HEK293T (cell line): ENCODE measurements around the gene MX2.
"Not testable (repeated sequence)": the region's sequence is repeated elsewhere in the genome, so short reads cannot be mapped to it uniquely, and the experiment has no call there.

Experiments
- CTCF ChIA-PET: fragments of 350-600 bp; formaldehyde crosslinking; extraction: SDS; loops from one replicate; lab custom pipeline; 2021; ENCODE audit warnings: antibody characterized with exemption, inconsistent platforms; lab: Yijun Ruan, JAX
- POLR2A ChIA-PET: fragments of 350-600 bp; formaldehyde crosslinking; extraction: SDS; loops from one replicate; lab custom pipeline; 2020; ENCODE audit warnings: antibody characterized with exemption, inconsistent platforms; lab: Yijun Ruan, JAX
- DNase-seq: peaks from one replicate; pipeline ENCODE4 v3.0.0; 2012; ENCODE audit warnings: mixed read lengths; ENCODE audit errors: extremely low spot score
- ARNT ChIP-seq: fragments of 450-650 bp; IDR thresholded peaks from 2 replicates; pipeline ENCODE4 v1.6.1; 2017; ENCODE audit warnings: mild to moderate bottlenecking
- BHLHE40 ChIP-seq: fragments of 450-650 bp; IDR thresholded peaks from 2 replicates; pipeline ENCODE4 v1.6.1; 2016; ENCODE audit warnings: mild to moderate bottlenecking, moderate library complexity, borderline replicate concordance
- CTBP1 ChIP-seq: fragments of 450-650 bp; IDR thresholded peaks from 2 replicates; pipeline ENCODE4 v1.6.1; 2016; ENCODE audit warnings: borderline replicate concordance
- ELF4 ChIP-seq: fragments of 450-650 bp; IDR thresholded peaks from 2 replicates; pipeline ENCODE4 v1.6.1; 2017; ENCODE audit warnings: antibody characterized with exemption
- FOXA1 ChIP-seq: fragments of 450-650 bp; IDR thresholded peaks from 2 replicates; pipeline ENCODE4 v1.6.1; 2016; ENCODE audit warnings: mild to moderate bottlenecking
- FOXK2 ChIP-seq: fragments of 450-650 bp; IDR thresholded peaks from 2 replicates; pipeline ENCODE4 v1.6.1; 2016; ENCODE audit warnings: mild to moderate bottlenecking
- FOXM1 ChIP-seq: fragments of 450-650 bp; IDR thresholded peaks from 2 replicates; pipeline ENCODE4 v1.6.1; 2017; ENCODE audit warnings: mild to moderate bottlenecking, borderline replicate concordance
- HDGF ChIP-seq: fragments of 450-650 bp; IDR thresholded peaks from 2 replicates; pipeline ENCODE4 v1.6.1; 2017; ENCODE audit warnings: antibody characterized with exemption, borderline replicate concordance
- L3MBTL2 ChIP-seq: fragments of 450-650 bp; conservative IDR thresholded peaks from 2 replicates; pipeline ENCODE4 v1.6.1; 2016; ENCODE audit warnings: mild to moderate bottlenecking
- LEF1 ChIP-seq: fragments of 450-650 bp; IDR thresholded peaks from 2 replicates; pipeline ENCODE4 v1.6.1; 2017; ENCODE audit warnings: mild to moderate bottlenecking, borderline replicate concordance
- NFRKB ChIP-seq: fragments of 450-650 bp; IDR thresholded peaks from 2 replicates; pipeline ENCODE4 v1.6.1; 2016; ENCODE audit warnings: mild to moderate bottlenecking, moderate library complexity
- PKNOX1 ChIP-seq: fragments of 450-650 bp; IDR thresholded peaks from 2 replicates; pipeline ENCODE4 v1.6.1; 2016
- SP1 ChIP-seq: fragments of 450-650 bp; IDR thresholded peaks from 2 replicates; pipeline ENCODE4 v1.6.1; 2017
- SUZ12 ChIP-seq: fragments of 450-650 bp; IDR thresholded peaks from 2 replicates; pipeline ENCODE4 v1.6.1; 2016; ENCODE audit warnings: mild to moderate bottlenecking
- TARDBP ChIP-seq: fragments of 450-650 bp; IDR thresholded peaks from 2 replicates; pipeline ENCODE4 v1.6.1; 2016
- ZNF384 ChIP-seq: fragments of 450-650 bp; IDR thresholded peaks from 2 replicates; pipeline ENCODE4 v1.6.1; 2016

MX2 gene

GRCh38 chr21:41418956-41419680 lies 57.3 kb downstream of the MX2 start:
- DNase-seq = no peak
- ChIA-PET CTCF (no interaction called here), POLR2A (no interaction called here)
- TF ChIP-seq PKNOX1 = no peak
- no peak for TF ChIP-seq ELF4
- no peak for TF ChIP-seq ZNF384
- TF ChIP-seq L3MBTL2 = no peak
- no peak for TF ChIP-seq BHLHE40
- TF ChIP-seq SP1 = no peak
- no peak for TF ChIP-seq FOXM1
- TF ChIP-seq SUZ12 = no peak
- TF ChIP-seq CTBP1 = no peak

GRCh38 chr21:41419921-41420862 lies 58.4 kb downstream of the MX2 start:
- ChIA-PET POLR2A (no interaction called here), CTCF (no interaction called here)
- TF ChIP-seq ARNT = no peak
- no peak for TF ChIP-seq BHLHE40
- no peak for TF ChIP-seq CTBP1
- no peak for TF ChIP-seq SUZ12
- TF ChIP-seq FOXK2 = no peak
- no peak for TF ChIP-seq FOXA1
- TF ChIP-seq HDGF = no peak
- DNase-seq = no peak

GRCh38 chr21:41420998-41421397 lies 59.2 kb downstream of the MX2 start:
- POLR2A ChIA-PET, CTCF ChIA-PET: not testable (repeated sequence)

DNA sequence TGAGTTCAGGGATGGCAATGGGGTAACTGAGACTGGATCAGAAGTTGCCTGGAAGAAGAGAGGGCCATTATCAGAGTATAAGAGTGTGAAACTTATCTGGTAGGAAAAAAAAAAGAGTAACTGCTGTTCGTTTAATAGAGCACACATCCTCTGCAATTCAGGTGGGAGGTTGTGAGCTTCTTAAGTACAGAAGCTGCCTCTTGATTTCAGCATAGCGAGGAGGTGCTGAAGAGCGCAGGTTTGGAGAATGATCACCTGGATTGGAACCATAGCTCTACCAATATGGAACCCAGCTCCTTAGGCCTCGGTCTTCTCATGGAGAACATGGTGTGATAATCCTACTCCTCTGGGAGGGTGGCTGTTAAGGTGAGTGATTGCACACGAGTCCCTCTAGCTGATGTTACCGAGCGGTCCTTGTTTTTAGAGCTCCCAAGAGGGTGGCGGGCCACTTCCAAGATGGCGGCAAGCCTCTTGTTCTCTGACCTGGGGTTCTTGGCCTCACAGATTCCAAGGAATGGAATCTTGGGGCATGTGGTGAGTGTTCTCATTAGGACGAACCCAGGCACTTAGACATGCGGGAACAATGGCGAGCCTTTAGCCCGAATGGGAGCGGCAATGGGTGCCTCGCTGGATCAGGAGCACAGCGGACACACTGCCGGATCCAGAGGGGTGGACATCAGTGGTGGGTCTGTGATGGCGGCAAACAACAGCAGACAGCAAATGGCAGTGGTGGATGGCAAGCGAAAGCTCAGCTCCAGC lies 60.9 kb downstream of the MX2 start:
- DNase-seq = no peak
- CTCF ChIA-PET = no interaction called here

More at GRCh38 chr21:41420998-41421397, 59.2 kb downstream of the MX2 start:
- not testable (repeated sequence) for DNase-seq

GRCh38 chr21:41423305-41423636 lies 61.4 kb downstream of the MX2 start:
- CTCF ChIA-PET, POLR2A ChIA-PET, DNase-seq: not testable (repeated sequence)

More for the DNA sequence above, 60.9 kb downstream of the MX2 start:
- POLR2A ChIA-PET = no interaction called here
- TF ChIP-seq HDGF (no peak), ZNF384 (no peak), TARDBP (no peak), PKNOX1 (no peak), FOXK2 (no peak), L3MBTL2 (no peak), NFRKB (no peak), FOXM1 (no peak), CTBP1 (no peak), ARNT (no peak), LEF1 (no peak), ELF4 (no peak), BHLHE40 (no peak), SUZ12 (no peak), FOXA1 (no peak), SP1 (no peak)

GRCh38 chr21:41425588-41425953 lies 63.7 kb downstream of the MX2 start:
- CTCF ChIA-PET = no interaction called here
- POLR2A ChIA-PET = no interaction called here
- no peak for DNase-seq
- TF ChIP-seq BHLHE40 (no peak), CTBP1 (no peak), FOXK2 (no peak), TARDBP (no peak), SP1 (no peak), ARNT (no peak), FOXA1 (no peak), ZNF384 (no peak), ELF4 (no peak), FOXM1 (no peak), PKNOX1 (no peak), SUZ12 (no peak), NFRKB (no peak), HDGF (no peak), L3MBTL2 (no peak), LEF1 (no peak)
